ENCODE measurements around the gene ZDHHC19. TPM values are rescaled to one million over a fixed set of nuclear protein-coding genes. Genes with fewer than 3 reads are reported as not detected.
A peak's percentile ranks its signal among the peaks of the same experiment; 100 is the strongest.
"Not testable (repeated sequence)": the region's sequence is repeated elsewhere in the genome, so short reads cannot be mapped to it uniquely, and the experiment has no call there.

Gene ZDHHC19
- total RNA-seq, 5 donors from 2014 or later (not counting 1 experiment from before 2014, with no cell fraction given): 0.49 to 0.54 TPM; not detected in 3

GRCh38 chr3:196215493-196216020 is 4.4 kb upstream of the ZDHHC19 start:
- H3K4me3 Mint-ChIP-seq: no peak overlapping the region
- H3K27me3 Mint-ChIP-seq: no peaks in the 10 kb centered on the region
- Histone ChIP-seq H3K4me1 (ENCODE audit: control insufficient read depth in 1 of 2, extremely low read depth in 1 of 2, insufficient read depth in 2 of 2, low read length in 2 of 2) (peaks cover 4 to 15% of the 10 kb centered on the region in 2 experiments), H3K27ac (ENCODE audit: low read length) (no peak overlapping the region), H3K4me3 (ENCODE audit: control insufficient read depth in 1 of 2, extremely low read depth in 1 of 2, low read length in 1 of 2) (no peak overlapping the region), H3K36me3 (ENCODE audit: control insufficient read depth in 2 of 2, extremely low read depth in 1 of 2, insufficient read depth in 1 of 2, low read length in 1 of 2) (no peaks in the 10 kb centered on the region), H3K9me3 (no peaks in the 10 kb centered on the region), H3K27me3 (replicated peaks in 1 of 2; ENCODE audit: control insufficient read depth in 2 of 2, extremely low read depth in 1 of 2, insufficient read depth in 2 of 2, low read length in 1 of 2) (no peaks in the 10 kb centered on the region)
- H3K4me1 Mint-ChIP-seq: peaks cover 12 to 17% (median 16%) of the 10 kb centered on the region in 3 donors
- no peak overlapping the region for H3K27ac Mint-ChIP-seq
- DNase-seq: no peak
- H3K36me3 Mint-ChIP-seq: no peaks in the 10 kb centered on the region
- ChIA-PET CTCF (no interaction called here), POLR2A (no interaction called here)
- WGBS (ENCODE audit: insufficient coverage): 94% methylated on average over 2 of the region's 10 CpGs
- H3K9me3 Mint-ChIP-seq: no peaks in the 10 kb centered on the region
- no peak for ATAC-seq (replicated peaks in 1 of 4)

GRCh38 chr3:196214783-196215441 is 3.7 kb upstream of the ZDHHC19 start:
- ATAC-seq (replicated peaks in 1 of 4) (no peak), DNase-seq (no peak)
- Histone ChIP-seq H3K27ac (ENCODE audit: low read length) (no peak overlapping the region), H3K27me3 (replicated peaks in 1 of 2; ENCODE audit: control insufficient read depth in 2 of 2, extremely low read depth in 1 of 2, insufficient read depth in 2 of 2, low read length in 1 of 2) (no peaks in the 10 kb centered on the region), H3K36me3 (ENCODE audit: control insufficient read depth in 2 of 2, extremely low read depth in 1 of 2, insufficient read depth in 1 of 2, low read length in 1 of 2) (no peaks in the 10 kb centered on the region), H3K9me3 (no peaks in the 10 kb centered on the region), H3K4me1 (ENCODE audit: control insufficient read depth in 1 of 2, extremely low read depth in 1 of 2, insufficient read depth in 2 of 2, low read length in 2 of 2) (peaks cover 4 to 13% of the 10 kb centered on the region in 2 experiments), H3K4me3 (ENCODE audit: control insufficient read depth in 1 of 2, extremely low read depth in 1 of 2, low read length in 1 of 2) (no peak overlapping the region)
- peaks cover 12 to 17% (median 14%) of the 10 kb centered on the region in 3 donors for H3K4me1 Mint-ChIP-seq
- ChIA-PET POLR2A (no interaction called here), CTCF (no interaction called here)
- H3K36me3 Mint-ChIP-seq: no peaks in the 10 kb centered on the region
- WGBS (ENCODE audit: insufficient coverage): 95% methylated on average over 4 of the region's 16 CpGs
- no peak overlapping the region for H3K27ac Mint-ChIP-seq
- no peaks in the 10 kb centered on the region for H3K27me3 Mint-ChIP-seq
- no peak overlapping the region for H3K4me3 Mint-ChIP-seq
- no peaks in the 10 kb centered on the region for H3K9me3 Mint-ChIP-seq

GRCh38 chr3:196209944-196210672 is 1.1 kb downstream of the ZDHHC19 start:
- peaks cover 9 to 16% (median 10%) of the 10 kb centered on the region in 3 donors for H3K4me1 Mint-ChIP-seq
- H3K4me3 Mint-ChIP-seq; CTCF ChIA-PET; H3K9me3 ChIP-seq; H3K27me3 ChIP-seq (replicated peaks in 1 of 2; ENCODE audit: control insufficient read depth in 2 of 2, extremely low read depth in 1 of 2, insufficient read depth in 2 of 2, low read length in 1 of 2); H3K4me3 ChIP-seq (ENCODE audit: control insufficient read depth in 1 of 2, extremely low read depth in 1 of 2, low read length in 1 of 2); H3K36me3 Mint-ChIP-seq; H3K27ac ChIP-seq (ENCODE audit: low read length); POLR2A ChIA-PET; ATAC-seq (replicated peaks in 1 of 4); H3K36me3 ChIP-seq (ENCODE audit: control insufficient read depth in 2 of 2, extremely low read depth in 1 of 2, insufficient read depth in 1 of 2, low read length in 1 of 2); H3K27me3 Mint-ChIP-seq; DNase-seq; H3K9me3 Mint-ChIP-seq: not testable (repeated sequence)
- H3K4me1 ChIP-seq (ENCODE audit: control insufficient read depth in 1 of 2, extremely low read depth in 1 of 2, insufficient read depth in 2 of 2, low read length in 2 of 2): peaks cover 0 to 19% of the 10 kb centered on the region in 2 experiments
- 83% methylated on average over 5 of the region's 11 CpGs for WGBS (ENCODE audit: insufficient coverage)
- H3K27ac Mint-ChIP-seq: peak overlapping the region in 1 of 2 donors; percentile 52

GRCh38 chr3:196208942-196209695 is 2.1 kb downstream of the ZDHHC19 start:
- no peaks in the 10 kb centered on the region for H3K36me3 ChIP-seq (ENCODE audit: control insufficient read depth in 2 of 2, extremely low read depth in 1 of 2, insufficient read depth in 1 of 2, low read length in 1 of 2)
- peak overlapping the region; percentile 55 to 81 (median 69) for H3K4me3 Mint-ChIP-seq
- no peak for DNase-seq

GRCh38 chr3:196207833-196208607 is 3.2 kb downstream of the ZDHHC19 start:
- Mint-ChIP-seq H3K9me3 (no peaks in the 10 kb centered on the region), H3K4me1 (peaks cover 9 to 28% (median 10%) of the 10 kb centered on the region in 3 donors), H3K4me3 (peak overlapping the region; percentile 79 to 81 (median 80)), H3K27ac (peak overlapping the region in 1 of 2 donors; percentile 46), H3K36me3 (no peaks in the 10 kb centered on the region), H3K27me3 (no peaks in the 10 kb centered on the region)
- ATAC-seq (replicated peaks in 1 of 4): peak; percentile 71 to 81 (median 75)
- H3K27me3 ChIP-seq (replicated peaks in 1 of 2; ENCODE audit: control insufficient read depth in 2 of 2, extremely low read depth in 1 of 2, insufficient read depth in 2 of 2, low read length in 1 of 2): peaks cover 0 to 5% of the 10 kb centered on the region in 2 experiments
- peak in 33 of 35 experiments; percentile 34 to 77 (median 55) for DNase-seq
- no peaks in the 10 kb centered on the region for H3K36me3 ChIP-seq (ENCODE audit: control insufficient read depth in 2 of 2, extremely low read depth in 1 of 2, insufficient read depth in 1 of 2, low read length in 1 of 2)
- peaks cover 0 to 19% of the 10 kb centered on the region in 2 experiments for H3K4me1 ChIP-seq (ENCODE audit: control insufficient read depth in 1 of 2, extremely low read depth in 1 of 2, insufficient read depth in 2 of 2, low read length in 2 of 2)
- H3K4me3 ChIP-seq (ENCODE audit: control insufficient read depth in 1 of 2, extremely low read depth in 1 of 2, low read length in 1 of 2): peak overlapping the region; percentile 60 to 63
- ChIA-PET CTCF (no interaction called here), POLR2A (no interaction called here)
- no peak overlapping the region for H3K27ac ChIP-seq (ENCODE audit: low read length)
- no peaks in the 10 kb centered on the region for H3K9me3 ChIP-seq
- 49% methylated on average over 17 of the region's 49 CpGs for WGBS (ENCODE audit: insufficient coverage)

More at GRCh38 chr3:196208942-196209695, 2.1 kb downstream of the ZDHHC19 start:
- H3K36me3 Mint-ChIP-seq: no peaks in the 10 kb centered on the region
- Histone ChIP-seq H3K9me3 (no peaks in the 10 kb centered on the region), H3K4me3 (ENCODE audit: control insufficient read depth in 1 of 2, extremely low read depth in 1 of 2, low read length in 1 of 2) (no peak overlapping the region), H3K4me1 (ENCODE audit: control insufficient read depth in 1 of 2, extremely low read depth in 1 of 2, insufficient read depth in 2 of 2, low read length in 2 of 2) (peaks cover 0 to 19% of the 10 kb centered on the region in 2 experiments), H3K27ac (ENCODE audit: low read length) (no peak overlapping the region), H3K27me3 (replicated peaks in 1 of 2; ENCODE audit: control insufficient read depth in 2 of 2, extremely low read depth in 1 of 2, insufficient read depth in 2 of 2, low read length in 1 of 2) (peaks cover 0 to 2% of the 10 kb centered on the region in 2 experiments)
- ChIA-PET CTCF (no interaction called here), POLR2A (no interaction called here)
- H3K27me3 Mint-ChIP-seq: no peaks in the 10 kb centered on the region
- H3K27ac Mint-ChIP-seq: no peak overlapping the region
- WGBS (ENCODE audit: insufficient coverage): 96% methylated on average over 22 of the region's 24 CpGs
- peaks cover 9 to 19% (median 10%) of the 10 kb centered on the region in 3 donors for H3K4me1 Mint-ChIP-seq
- H3K9me3 Mint-ChIP-seq: no peaks in the 10 kb centered on the region
- ATAC-seq (replicated peaks in 1 of 4): no peak
